Mononuclear cell (primary cell): Measurements from ENCODE around the gene ITK. TPM values are rescaled to one million over a fixed set of nuclear protein-coding genes. Genes with fewer than 3 reads are reported as not detected.

Experiments
- total RNA-seq: library from RNA; depleted of rRNA; stranded (reverse); fragments of >200 nt; gene quantifications from one replicate; pipeline ENCODE4 v1.2.3, GENCODE V29; 2012

The ITK gene
- total RNA-seq, 1 donor: 209 TPM

Other genes with a start within 250 kb of the ITK start
- 3.3 TPM for gene TIMD4, start 217.6 kb upstream of the ITK start, total RNA-seq
- 1.3 TPM for gene HAVCR1, start 121.7 kb upstream of the ITK start, total RNA-seq
- gene HAVCR2, start 71.8 kb upstream of the ITK start, total RNA-seq: 27.3 TPM
- gene MED7, start 38.0 kb upstream of the ITK start, total RNA-seq: 12.0 TPM
- gene GARIN3, start 14.6 kb upstream of the ITK start, total RNA-seq: not detected
- 200 TPM for gene CYFIP2, start 85.3 kb downstream of the ITK start, total RNA-seq